Stimulated activated CD4-positive, alpha-beta T cell treated with anti-CD3 and anti-CD28 coated beads, Interleukin-1b, Interleukin-23, amount 100 ng/mL, for 48 hours (primary cell): ENCODE results near the gene NKX6-2.
"Not testable (repeated sequence)": the region's sequence is repeated elsewhere in the genome, so short reads cannot be mapped to it uniquely, and the experiment has no call there.

ENCODE experiments used
- DNase-seq: peaks from one replicate; pipeline ENCODE4 v3.0.0-alpha.2; 2020

Gene NKX6-2

DNA sequence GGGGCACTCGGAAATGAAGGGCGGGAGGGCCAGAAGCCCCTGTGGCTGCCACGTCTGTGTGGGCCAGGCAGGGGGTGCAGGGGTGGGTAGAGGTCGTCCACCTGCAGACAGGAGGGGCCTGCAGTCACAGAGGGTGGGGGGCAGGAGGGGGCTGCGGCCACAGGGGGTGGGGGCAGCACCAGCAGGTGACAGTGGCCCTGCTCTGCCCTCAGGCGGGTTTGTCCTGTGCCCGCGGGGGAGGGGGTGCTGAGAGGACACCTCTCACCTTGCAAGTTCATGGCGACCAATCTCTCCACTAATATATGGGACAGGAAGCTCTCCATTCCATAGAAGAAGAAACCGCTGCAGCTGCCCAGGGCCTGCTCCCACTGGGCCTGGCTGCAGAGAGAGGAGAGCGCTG lies 26.6 kb upstream of the NKX6-2 start:
- DNase-seq, result no peak

DNA sequence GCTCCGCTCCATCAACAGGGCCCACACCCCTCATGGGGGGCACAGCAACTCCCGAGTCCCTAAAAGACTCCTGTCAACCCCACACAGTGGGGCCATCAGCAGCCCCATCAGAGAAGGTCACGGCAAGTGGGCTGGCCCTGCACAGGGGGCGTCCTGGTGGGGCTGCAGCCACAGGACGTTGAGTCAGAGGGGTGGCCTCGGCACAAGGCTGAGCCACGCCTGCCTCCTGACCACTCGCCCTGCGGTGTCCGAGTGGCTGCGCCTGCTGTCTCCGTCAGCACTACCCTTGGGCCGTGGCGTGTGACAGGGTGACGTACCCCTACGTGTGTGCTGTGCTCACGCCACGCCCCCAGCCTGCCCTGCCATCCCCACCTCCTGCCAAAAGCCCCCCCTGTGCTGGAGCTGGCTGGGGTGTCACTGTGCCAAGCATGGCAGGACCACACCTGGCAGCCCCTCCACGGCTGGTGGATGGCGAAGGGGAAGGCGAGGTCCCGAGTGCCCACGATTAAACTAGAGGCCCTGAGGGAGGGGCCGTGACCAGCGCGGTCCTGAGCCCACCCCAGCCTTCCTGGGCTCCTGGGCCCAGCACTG lies 26.0 kb upstream of the NKX6-2 start:
- DNase-seq, result no peak

DNA sequence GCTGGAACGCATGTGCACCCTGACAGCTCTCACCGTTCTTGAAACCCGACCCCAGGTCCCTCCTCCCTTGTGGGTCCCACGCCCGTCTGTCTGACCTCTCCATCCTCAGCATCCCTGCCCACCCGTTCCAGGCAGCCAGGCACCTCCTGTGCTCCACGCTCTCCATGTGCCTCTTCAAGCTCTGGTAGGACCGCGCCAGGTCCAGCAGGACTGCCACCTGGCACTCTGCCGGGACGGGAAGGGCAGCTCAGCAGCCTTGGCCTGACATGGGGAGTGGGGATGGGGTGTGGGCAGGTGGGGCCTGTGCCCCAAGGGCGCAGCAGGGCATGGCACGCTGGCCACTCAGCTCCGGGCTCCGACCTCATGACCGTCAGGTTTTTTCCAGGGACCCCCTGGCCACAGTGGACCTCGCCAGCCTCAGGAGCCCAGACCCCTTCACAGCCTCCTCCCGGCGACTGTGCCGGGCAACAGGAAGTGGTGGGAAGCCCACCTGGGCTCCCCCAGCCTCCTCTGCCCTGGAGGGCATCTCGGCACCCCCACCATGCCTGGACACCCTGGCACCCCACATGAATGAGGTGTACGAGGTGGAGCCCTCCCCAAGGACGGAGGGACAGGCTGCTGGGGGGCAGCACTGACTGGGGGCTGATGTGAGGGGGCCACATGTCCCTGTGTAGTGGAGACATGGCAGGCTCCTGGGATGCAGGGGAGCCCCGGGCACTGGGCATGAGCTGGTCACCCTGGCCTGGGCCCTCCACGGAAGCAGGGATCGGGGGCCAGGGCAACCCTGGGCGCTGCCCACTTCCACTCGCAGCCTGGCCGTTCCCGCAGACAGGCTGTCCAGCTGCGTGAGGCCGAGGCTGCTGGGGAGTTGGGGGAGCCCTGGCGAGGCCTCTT lies 25.1 kb upstream of the NKX6-2 start:
- DNase-seq, result no peak

DNA sequence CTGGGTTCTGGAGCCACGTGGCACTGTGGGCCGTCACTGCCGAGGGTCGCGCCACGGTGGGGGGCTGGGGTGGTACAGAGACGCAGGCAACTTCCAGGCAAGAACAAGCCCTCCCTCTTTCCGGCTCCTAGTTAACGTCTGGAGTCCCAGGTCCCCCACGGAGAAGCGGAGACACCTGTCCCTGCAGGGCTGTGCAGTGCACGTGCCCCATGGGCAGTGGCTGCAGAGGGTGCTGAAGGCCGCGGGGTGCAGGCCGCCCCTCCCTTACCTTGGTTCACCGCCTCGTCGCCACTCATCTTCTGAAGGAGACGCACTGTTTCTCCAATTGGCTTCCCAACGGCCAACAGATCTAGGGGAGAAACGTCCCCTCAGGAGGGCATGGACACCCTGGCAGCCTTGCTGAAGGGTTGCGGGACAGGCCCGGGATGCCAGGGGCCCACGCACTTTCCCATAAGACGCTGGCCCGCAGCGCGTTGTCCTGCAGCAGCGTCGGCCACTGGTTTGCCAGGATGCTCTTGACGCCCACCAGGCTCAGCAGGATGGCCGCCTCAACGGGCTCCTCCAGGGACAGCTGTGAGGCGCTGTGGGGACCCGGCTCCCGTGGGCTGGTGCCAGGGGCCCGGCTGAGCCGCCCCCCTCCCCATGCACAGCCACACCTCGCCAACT lies 24.3 kb upstream of the NKX6-2 start:
- no peak for DNase-seq

DNA sequence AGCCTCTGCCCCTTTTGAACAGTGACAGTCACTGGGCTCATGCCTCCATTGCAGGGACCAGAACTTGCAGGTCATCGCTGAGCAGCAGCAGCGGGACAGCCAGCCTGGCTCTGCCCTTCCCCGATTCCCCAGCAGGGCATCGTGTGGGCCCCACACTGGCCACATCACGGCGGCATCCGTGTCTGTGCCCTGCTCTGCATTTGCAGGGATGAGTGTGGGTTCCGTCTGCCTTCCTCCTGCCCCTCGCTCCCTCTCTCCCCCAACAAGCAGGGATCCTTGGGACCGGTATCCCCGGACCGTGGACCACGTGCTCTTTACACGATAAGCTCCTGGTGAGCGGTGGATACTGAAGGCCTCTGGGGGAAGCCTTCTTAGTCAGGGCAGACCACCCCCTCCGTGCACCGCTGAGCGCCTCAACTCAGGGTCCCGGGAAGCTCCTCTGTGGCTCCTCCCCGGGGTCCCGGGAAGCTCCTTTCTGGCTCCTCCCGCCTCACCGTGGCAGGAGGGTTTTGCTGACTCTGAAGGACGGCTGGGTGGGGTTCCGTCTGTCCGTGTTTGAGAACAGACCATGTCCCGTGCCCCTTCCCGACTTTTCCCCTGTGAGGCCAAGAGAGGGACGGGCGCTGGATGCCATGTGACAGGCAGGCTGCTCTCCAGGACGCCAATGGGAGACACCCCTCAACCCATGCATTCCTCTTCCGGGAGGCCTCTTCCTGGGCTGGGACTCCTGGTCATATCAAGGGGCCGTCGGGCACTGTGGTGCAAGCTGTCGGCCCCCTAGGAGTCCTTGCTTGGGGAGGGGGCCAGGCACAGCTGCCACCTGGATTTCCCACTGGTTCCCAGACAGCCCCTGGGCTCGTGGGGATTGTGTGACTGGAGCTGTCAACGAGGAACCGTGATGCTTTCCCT lies 23.5 kb upstream of the NKX6-2 start:
- DNase-seq, result no peak

DNA sequence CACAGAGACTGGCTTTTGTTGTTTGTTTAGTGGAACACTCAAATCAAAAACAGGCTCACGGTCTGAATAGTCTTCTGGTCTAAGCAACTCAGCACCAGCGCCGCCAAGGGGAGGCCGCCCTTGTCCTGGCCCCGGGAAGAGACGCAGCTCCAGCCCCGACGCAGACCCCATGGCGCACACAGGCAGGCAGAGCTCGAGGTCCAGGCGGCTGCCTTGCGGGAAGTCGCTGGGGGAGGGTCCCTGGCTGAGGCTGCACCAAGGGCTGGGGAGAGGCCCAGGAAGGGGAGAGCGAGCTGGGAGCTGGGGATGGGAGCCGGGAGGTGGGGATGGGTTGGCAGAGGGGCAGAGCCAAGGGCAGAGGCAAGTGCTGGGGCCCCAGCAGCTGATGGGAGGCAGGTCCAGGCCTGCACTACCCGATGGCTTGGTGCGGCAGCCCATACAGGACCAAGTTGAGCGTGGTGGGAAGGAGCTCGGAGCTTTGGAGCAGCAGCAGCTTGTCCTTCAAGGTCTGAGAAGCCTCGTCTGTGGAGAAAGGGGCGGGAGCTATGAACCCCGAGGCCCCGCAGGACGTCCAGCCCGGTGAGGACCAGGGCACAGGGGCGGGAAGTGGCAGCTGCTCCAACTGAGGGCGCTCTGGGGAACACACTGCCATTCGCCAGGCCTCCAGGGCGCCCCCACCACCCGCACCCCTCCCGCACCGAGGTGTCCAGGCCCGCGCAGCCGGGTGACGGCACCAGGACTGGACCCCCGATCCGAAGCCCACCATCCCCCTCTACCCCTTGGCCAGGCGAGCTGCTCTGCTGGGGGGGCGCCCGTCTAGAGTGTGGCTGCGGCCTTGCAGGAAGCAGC lies 22.7 kb upstream of the NKX6-2 start:
- DNase-seq, result no peak

DNA sequence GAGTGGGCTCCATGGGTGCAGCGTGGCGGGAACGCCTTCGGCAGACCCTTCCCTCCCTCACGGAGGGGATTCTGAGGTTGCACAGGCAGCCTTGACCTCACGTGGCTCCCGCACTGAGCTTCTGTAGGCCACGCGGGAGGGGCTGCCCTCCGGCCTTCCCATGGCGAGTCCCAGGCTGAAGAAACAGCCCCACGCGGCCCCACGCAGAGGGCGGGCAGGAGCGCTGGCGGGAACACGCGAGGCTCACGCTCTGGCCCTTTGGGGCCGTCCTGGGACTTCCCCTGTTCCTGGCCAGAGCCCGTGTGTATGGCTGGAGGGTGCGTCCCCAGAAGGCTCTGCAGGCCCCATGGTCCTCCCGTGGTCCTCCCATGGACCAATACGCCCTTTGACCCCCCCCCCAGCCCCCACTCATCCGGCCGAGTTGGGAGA lies 21.7 kb upstream of the NKX6-2 start:
- DNase-seq, result no peak

DNA sequence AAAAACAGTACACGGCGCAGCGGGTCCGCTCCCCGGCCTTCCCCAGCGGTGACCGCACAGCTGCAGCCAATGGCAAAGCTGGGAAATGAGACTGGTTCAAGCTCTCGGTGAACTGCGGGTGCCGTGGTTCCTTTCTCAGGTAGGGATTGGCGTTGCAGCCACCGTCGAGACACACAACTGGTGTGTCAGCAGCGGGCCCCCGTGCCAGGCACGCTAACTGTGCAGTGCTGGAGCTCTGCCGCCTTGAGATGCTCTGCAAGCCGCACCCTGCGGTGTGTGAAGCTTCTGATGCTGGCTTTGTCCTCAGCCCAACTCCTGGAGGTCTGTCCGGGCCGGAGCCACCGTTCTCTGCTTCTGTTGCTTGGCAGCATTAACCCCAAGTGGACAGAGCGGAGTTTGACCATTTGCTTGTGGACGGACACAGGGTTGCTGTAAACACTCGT lies 20.6 kb upstream of the NKX6-2 start:
- DNase-seq, result no peak

DNA sequence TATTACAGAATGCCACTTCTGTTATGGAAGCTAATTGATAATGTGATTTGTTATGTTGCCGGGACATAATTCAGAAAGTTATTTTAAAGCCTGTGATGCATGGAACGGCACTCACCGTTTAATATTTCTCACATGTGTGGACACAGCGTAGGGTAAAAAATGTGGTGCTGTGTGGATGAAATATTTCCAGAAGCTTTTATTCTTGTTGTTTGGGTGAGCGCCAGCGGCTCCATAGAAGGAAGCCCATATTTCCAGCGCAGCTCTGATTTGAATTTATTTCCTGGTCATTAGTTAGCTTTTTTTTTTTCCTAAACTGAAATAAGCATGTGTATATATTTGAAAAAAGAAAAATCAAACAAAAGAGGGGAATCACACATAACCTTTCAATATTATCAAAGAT lies 20.2 kb upstream of the NKX6-2 start:
- no peak for DNase-seq

DNA sequence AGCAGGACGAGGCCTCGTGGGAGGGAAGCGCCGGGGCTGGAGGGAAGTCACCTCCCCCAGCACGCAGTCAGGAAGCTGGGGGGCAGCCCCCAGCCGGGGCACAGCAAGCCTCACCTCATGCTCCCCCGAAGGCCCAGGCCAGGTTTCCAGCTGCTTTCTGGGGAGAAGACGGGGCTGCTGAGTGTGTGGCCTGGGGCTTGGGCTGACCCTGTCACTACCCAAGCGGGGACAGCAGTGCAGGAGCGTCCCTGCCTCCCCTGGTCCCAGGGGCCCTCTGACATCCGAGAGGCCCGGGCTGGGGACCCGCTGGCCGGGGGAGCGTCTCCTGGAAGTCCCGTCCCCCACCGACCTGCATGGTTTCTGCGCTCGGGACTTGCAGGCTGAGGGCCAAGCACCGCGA lies 19.7 kb upstream of the NKX6-2 start:
- DNase-seq, result no peak

DNA sequence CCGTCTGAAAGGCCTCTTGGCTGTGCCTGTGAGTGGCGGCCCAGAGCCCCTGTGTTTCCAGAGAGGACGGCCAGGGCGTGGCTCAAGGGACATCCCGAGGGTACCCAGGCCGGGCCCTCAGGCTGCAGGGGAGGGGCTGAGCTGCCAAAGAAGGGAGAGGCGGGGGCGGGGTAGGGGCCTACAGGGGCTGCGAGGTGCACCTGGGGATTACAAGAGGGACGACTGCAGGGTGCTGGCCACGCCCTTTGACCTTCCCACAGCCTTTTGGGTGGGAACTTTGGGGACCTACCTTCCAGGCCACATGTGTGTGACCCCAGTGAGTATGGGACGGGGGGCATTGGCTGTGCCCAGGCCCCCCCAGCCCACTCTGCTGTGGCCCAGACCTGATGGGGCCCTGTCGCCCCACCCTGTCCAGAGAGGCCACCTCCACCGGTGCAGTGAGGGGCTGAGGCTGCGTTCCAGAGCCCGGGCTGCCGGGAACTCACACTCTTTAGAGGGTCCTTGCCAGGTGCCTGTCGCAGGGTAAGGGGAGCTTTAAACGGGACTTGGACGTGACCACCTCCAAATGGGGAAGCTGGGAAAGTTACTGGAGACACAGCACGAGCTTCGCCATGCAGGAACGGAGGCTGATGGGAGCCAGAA lies 19.0 kb upstream of the NKX6-2 start:
- no peak for DNase-seq

DNA sequence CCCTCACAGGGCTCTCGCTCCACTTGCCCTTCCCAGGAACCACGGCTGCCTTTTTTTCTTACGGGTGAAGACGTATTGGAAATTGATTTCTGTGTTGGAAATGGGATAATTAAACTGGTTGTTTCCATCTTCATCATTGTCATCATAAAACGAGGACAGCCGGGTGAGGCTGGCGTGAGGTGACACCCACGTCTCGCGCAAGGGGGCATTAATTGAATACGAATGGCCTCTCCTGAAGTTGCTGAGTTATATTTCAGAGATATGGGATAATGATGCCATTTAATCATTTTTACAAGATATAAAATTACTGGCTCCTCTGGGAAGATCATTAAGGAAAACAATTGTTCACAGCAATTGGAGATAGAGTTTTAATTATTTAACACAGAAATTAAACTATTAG lies 18.3 kb upstream of the NKX6-2 start:
- no peak for DNase-seq

DNA sequence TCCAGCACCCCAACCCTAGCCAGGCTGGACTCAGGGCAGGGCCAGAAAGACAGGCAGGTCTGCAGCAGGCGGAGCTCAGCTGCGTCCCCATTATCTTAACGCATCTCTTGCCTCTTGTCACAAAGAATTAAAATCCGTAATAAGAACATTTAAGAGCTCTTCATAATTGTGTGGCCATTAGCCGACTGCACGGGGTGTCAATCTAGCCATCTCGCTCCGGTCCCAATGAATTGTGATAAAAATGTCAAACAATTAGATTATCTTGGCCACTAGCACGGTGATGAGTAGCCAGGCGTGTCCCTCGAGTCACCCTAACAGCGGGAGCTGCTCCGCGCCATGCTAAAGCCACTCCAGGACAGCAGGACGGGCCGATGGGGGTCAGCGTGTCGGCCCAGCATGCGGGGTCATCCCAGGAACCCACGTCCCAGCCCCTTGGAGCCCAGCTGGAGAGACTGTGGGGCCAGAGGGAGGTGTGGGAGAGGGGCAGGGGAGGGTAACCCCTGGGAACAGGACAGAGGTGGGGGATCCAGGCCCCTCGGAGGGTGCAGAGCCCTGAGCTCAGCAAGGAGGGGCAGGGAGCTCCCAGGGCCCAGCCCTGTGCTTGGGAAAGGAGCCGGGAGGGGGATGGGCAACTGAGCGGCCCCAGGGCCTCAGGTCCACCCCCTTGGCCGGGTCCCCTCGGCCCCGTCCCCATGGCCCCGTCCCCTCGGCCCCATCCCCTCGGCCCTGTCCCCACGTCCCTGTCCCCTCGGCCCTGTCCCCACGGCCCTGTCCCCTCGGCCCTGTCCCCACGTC lies 17.7 kb upstream of the NKX6-2 start:
- no peak for DNase-seq

DNA sequence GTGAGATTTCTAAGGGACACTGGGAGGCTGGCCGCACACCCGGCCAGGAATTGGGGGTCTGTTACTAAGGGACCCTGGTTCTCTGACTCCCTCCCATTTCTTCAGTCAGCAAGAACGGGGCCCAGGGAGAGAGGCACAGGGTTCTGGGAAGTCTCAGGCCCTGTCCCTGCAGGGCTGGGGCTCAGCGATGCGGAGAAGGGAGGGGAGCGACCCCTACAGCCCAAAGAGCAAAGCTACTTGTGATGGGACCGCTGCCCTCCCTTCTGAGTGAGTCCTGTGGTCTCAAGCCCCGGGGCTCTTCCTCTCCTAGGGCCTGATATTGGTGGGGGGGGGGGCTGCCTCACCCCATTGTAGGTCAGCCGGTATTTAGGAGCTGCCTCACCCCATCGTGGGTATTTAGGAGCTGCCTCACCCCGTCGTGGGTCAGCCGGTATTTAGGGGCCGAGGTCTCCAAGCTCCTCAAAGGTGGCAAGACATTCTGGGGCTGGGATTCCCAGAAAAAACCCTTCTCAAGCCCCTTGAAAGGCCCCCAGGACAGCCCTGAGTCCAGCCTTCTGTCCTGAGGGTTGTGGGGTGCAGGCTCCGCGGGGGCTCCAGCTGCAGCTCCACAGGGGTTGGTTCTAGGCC lies 16.9 kb upstream of the NKX6-2 start:
- DNase-seq, result no peak

DNA sequence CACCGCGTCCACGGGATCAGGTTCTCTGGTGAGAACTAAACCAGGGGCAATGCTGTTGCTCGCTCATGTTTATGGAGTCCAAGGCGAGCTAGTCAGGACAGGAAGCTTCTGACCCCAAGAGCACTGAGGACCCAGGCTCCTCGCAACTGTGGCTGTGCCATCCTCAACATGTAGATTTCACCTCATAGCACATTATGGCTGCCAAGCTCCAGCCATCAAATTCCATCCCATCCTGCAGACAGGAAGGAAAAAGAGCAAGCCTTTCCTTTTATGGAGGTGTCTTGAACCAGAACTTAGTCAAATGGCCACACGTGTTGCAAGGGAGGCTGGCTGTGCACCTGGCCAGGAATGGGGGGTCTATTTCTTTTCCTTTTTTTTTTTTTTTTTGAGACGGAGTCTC lies 16.1 kb upstream of the NKX6-2 start:
- DNase-seq, result no peak

DNA sequence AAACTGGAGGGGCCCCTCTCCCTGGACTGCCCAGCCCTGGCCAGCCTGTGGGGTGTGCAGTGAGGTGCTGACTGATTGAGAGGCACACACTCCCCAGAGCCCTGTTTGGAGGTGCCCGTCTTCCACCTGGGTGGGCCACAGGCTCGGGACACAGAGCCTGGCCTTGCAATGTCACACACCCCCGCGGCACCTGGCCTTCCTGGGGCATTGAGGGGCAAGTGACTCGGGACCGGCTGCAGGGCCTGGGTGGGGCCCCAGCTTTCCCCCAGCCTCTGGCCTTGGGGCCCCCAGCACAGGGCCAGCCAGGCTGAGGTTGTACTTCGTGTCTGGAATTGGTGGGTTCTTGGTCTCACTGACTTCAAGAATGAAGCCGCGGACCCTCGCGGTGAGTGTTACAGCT lies 13.9 kb upstream of the NKX6-2 start:
- no peak for DNase-seq

DNA sequence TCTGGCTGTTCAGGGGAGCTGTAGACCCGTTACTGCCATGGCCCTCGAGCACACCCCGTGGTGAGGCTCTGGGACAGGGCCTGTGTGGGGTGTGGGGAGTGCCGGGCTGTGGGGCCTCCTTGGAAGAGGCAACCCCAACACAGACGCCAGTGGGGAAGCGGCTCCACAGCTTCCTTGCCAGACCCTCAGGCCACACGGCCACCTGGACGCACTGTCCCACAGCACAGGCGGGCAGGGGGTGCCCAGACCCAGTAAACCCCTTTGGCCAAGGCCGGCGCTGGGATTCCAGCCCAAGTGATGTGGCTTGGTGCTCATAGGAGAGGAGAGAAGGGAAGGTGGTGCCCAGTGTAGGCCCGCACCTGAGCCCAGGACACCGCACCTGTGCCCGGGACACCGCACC lies 12.9 kb upstream of the NKX6-2 start:
- no peak for DNase-seq

DNA sequence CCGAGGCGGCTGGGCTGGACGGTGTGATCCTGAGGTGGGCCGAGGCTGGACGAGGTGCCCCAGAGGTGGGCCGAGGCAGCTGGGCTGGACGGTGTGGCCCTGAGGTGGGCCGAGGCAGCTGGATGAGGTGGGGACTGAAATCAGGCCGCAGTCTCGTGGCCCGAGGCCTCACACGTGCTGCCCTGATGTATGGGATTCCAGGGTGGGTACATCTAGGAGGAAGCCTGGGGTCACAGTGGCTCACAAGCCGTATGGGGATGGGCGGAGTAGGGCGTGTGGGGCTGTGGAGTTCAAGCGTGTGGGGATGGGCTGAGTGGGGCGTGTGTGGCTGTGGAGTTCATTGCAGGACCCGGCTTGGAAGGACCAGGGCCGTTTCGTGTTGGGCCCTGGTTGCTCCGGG lies 12.5 kb upstream of the NKX6-2 start:
- DNase-seq, result no peak

DNA sequence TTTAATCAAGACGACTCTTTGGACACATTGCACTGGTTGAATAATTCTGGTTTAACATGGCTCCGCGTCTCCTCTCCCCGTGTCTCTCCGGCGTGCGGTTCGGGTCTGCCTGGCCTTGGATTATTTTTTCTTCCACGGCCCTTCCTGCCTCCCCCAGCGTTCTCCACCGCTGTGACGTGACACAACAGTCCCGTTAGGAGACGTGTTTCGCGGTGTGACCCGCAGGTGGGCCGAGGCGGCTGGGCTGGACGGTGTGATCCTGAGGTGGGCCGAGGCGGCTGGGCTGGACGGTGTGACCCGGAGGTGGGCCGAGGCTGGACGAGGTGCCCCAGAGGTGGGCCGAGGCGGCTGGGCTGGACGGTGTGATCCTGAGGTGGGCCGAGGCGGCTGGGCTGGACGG lies 12.0 kb upstream of the NKX6-2 start:
- DNase-seq, result not testable (repeated sequence)

DNA sequence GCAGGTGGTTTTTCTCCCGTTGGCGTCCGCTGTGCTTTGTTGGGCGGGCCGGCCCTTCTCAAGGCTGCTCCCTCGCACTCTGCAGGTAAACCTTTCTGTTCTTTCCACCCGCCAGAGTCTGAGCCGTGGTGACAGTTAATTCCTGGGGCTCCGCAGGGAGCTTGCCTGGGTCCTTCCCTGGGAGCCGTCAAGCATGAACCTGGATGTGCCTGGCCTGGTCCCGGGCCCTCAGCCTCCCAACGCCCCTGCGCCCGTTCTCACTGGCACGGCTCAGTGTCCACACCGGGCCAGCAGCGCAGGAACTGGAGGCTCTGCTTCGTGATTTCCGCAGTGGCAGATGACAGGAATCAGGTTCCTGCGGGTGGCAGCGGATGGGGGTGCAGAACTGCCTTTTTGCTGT lies 10.9 kb upstream of the NKX6-2 start:
- no peak for DNase-seq
